ENCODE measurements around the gene MOAP1.

MOAP1 gene

DNA sequence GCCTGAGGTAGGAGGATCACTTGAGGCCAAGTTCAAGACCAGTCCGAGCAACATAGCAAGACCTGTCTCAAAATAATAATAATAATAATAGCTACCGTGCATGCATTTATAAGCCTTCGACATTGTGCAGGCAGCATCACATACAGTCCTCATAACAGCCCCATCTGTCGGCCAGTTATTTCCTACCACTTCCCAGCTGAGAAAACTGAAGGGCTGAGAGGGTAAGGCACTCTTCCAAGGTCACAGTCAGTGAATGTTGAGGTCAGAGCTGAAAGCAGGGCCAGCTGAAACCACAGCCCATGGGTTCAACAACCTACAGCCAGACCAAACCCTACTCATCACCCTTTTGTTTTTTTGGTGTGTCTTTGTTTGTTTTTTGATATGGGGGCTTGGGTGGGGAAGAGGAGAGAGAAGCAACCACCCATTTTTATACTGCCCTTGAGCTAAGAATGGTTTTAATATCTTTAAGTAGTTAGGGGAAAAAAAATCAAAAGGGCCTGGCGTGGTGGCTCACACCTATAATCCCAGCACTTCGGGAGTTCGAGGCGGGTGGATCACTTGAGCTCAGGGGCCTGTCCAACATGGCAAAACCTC lies 52.1 kb downstream of the MOAP1 start:
- H3K4me1 ChIP-seq, result no peaks in the 10 kb centered on the region
- H3K4me2 ChIP-seq, result no peak overlapping the region
- no peak overlapping the region for H3K27ac ChIP-seq
- no peaks in the 10 kb centered on the region for H4K20me1 ChIP-seq
- H3K4me3 ChIP-seq, result no peak overlapping the region
- H3K36me3 ChIP-seq, result no peaks in the 10 kb centered on the region
- H3K9ac ChIP-seq, result no peak overlapping the region
- no peaks in the 10 kb centered on the region for H3K9me3 ChIP-seq
- no peak for TF ChIP-seq Cebpa-rat (IDR thresholded peaks at IDR 0.05)
- no peaks in the 10 kb centered on the region for H3K27me3 ChIP-seq
